K562 (cell line): Measurements from ENCODE around the gene LAPTM5. TPM values are rescaled to one million over a fixed set of nuclear protein-coding genes. Genes with fewer than 3 reads are reported as not detected.

Experiments used
- ATF6 ChIP-seq: sonication (generic); formaldehyde crosslinking; IDR thresholded peaks from 2 replicates; pipeline ENCODE4 v1.4.0; 2020; ENCODE audit warnings: mild to moderate bottlenecking, missing genetic modification reagents
- CCAR2 ChIP-seq: fragments of 200-400 bp; formaldehyde crosslinking; IDR thresholded peaks from 2 replicates; pipeline ENCODE4 v1.6.1; 2017; ENCODE audit warnings: mild to moderate bottlenecking, low read depth, low read length
- DPF2 ChIP-seq: fragments of 450-650 bp; IDR thresholded peaks from 2 replicates; pipeline ENCODE4 v1.6.1; 2016
- ESRRA ChIP-seq: fragments of 450-650 bp; IDR thresholded peaks from 2 replicates; pipeline ENCODE4 v1.6.1; 2014; ENCODE audit warnings: low read depth, mild to moderate bottlenecking, moderate library complexity, borderline replicate concordance
- ETV5 ChIP-seq: sonication (generic); formaldehyde crosslinking; IDR thresholded peaks from 2 replicates; pipeline ENCODE4 v1.4.0; 2020; ENCODE audit warnings: low read depth, mild to moderate bottlenecking, missing genetic modification reagents
- FOXJ2 ChIP-seq: fragments of 200-800 bp; sonication (Bioruptor generic); IDR thresholded peaks from 2 replicates; pipeline ENCODE4 v1.6.1; 2016; ENCODE audit warnings: missing genetic modification characterization, missing compliant biosample characterization
- JUN ChIP-seq, 2 experiments: sonication (generic) in 1 of 2; formaldehyde crosslinking in 1 of 2; IDR thresholded peaks; 2 replicates each; pipeline versions ENCODE4 v1.6.1 to v1.8.0; 2012 to 2022; ENCODE audit warnings: borderline replicate concordance in 2 of 2, mild to moderate bottlenecking in 2 of 2, improper control_type of control experiment in 1 of 2, low read depth in 1 of 2, low read length in 1 of 2, missing genetic modification reagents in 1 of 2
- MTA1 ChIP-seq: fragments of 450-650 bp; IDR thresholded peaks from 2 replicates; pipeline ENCODE4 v1.6.1; 2017; ENCODE audit warnings: borderline replicate concordance
- NR0B1 ChIP-seq: fragments of 450-650 bp; IDR thresholded peaks from one replicate; pipeline ENCODE4 v1.6.1; 2018; ENCODE audit warnings: mild to moderate bottlenecking, moderate library complexity; ENCODE audit not compliant: partially characterized antibody
- POLR3A ChIP-seq: IDR thresholded peaks from 2 replicates; pipeline ENCODE4 v1.6.1; 2011; ENCODE audit warnings: borderline replicate concordance, mild to moderate bottlenecking, moderate library complexity; ENCODE audit not compliant: insufficient read length, insufficient read depth; ENCODE audit errors: extremely low read depth
- SAP30 ChIP-seq: fragments of 200-600 bp; sonication (generic); IDR thresholded peaks from 2 replicates; pipeline ENCODE4 v1.6.1; 2012; ENCODE audit warnings: borderline replicate concordance, low read depth, mild to moderate bottlenecking, moderate library complexity, low read length, control low read depth, inconsistent platforms; ENCODE audit not compliant: insufficient read depth, poor library complexity, severe bottlenecking
- ZBED1 ChIP-seq: IDR thresholded peaks from 2 replicates; pipeline ENCODE4 v1.6.1; 2014
- ZFP91 ChIP-seq: sonication (generic); formaldehyde crosslinking; IDR thresholded peaks from 2 replicates; pipeline ENCODE4 v1.8.0; 2022; ENCODE audit warnings: mild to moderate bottlenecking, missing genetic modification reagents
- ZNF77 ChIP-seq: fragments of 250-450 bp; sonication (Bioruptor Pico); IDR thresholded peaks from 2 replicates; pipeline ENCODE4 v1.5.0; 2020
- polyA plus RNA-seq, 8 experiments: library from polyadenylated mRNA; depleted of rRNA in 4 of 8; stranded (reverse) in 5 of 8; unstranded in 3 of 8; fragments of >200 nt; fragmentation: Nextera tagmentation in 2 of 8; fragmentation: Illumina TruSeq in 1 of 8; extraction: Ambion mirVana in 2 of 8; extraction: Trizol in 1 of 8; gene quantifications; 2 replicates each; pipeline versions ENCODE4 v1.2.1 to v1.2.3, GENCODE V29; 2011 to 2014; ENCODE audit warnings: inconsistent platforms in 1 of 8, missing spikeins in 1 of 8
- total RNA-seq, 7 experiments: library from RNA; depleted of rRNA in 6 of 7; stranded (reverse); fragments of >200 nt in 6 of 7; fragmentation: Illumina TruSeq in 2 of 7; extraction: Trizol in 2 of 7; gene quantifications; 2 replicates each; pipeline versions ENCODE4 v1.2.1 to v1.2.3, GENCODE V29; 2011 to 2021; ENCODE audit warnings: low replicate concordance in 1 of 7

Gene LAPTM5
- total and polyA plus RNA-seq, 9 of the 15 experiments (the other 6 are each of a cell fraction or from before 2014, with no cell fraction given) = 2.4 to 47.3 (median 20.3) TPM

GRCh38 chr1:30741239-30741894 lies 16.2 kb downstream of the LAPTM5 start (continued):
- no peak for TF ChIP-seq NR0B1
- TF ChIP-seq ESRRA = no peak
- no peak for TF ChIP-seq ZFP91 (CRISPR knock-in tag)
- TF ChIP-seq FOXJ2 (tag) = no peak
- no peak for TF ChIP-seq ZNF77
- no peak for TF ChIP-seq ATF6 (CRISPR knock-in tag)
- peak; percentile 75 for TF ChIP-seq DPF2
- 0 out of 2 replicates have a peak, but pooled peaks have one; percentile 65 for TF ChIP-seq ETV5 (CRISPR knock-in tag)
- TF ChIP-seq MTA1 = peak; percentile 55; the same call in 1 of the 2 replicates
- TF ChIP-seq CCAR2 = no peak
- TF ChIP-seq SAP30 = no peak
- no peak for TF ChIP-seq POLR3A
- no peak for TF ChIP-seq ZBED1
- peak; percentile 78 for TF ChIP-seq JUN (IDR thresholded peaks at IDR 0.05; ENCODE audit: borderline replicate concordance, low read depth, low read length)
- no peak for TF ChIP-seq JUN (CRISPR knock-in tag; IDR thresholded peaks at IDR 0.05; ENCODE audit: borderline replicate concordance)
